SJSA1 (cell line): ENCODE data around the gene BBIP1. TPM values are rescaled to one million over a fixed set of nuclear protein-coding genes. Genes with fewer than 3 reads are reported as not detected.
"Not testable (repeated sequence)": the region's sequence is repeated elsewhere in the genome, so short reads cannot be mapped to it uniquely, and the experiment has no call there.

Experiments
- DNase-seq, 2 experiments: peaks; one replicate each; pipeline ENCODE4 v3.0.0-alpha.2; 2015 to 2020; ENCODE audit warnings: low spot score in 2 of 2, low read depth in 1 of 2
- H3K27ac ChIP-seq: fragments of 250-450 bp; sonication (Bioruptor Pico); 2 replicates; pipeline ENCODE4 v1.5.1; 2020; ENCODE audit warnings: mild to moderate bottlenecking, moderate library complexity
- H3K27me3 ChIP-seq: fragments of 250-450 bp; sonication (Bioruptor Pico); replicated peaks from 2 replicates; pipeline ENCODE4 v1.5.1; 2020; ENCODE audit warnings: mild to moderate bottlenecking, moderate library complexity
- H3K36me3 ChIP-seq: fragments of 250-450 bp; sonication (Bioruptor Pico); 2 replicates; pipeline ENCODE4 v1.5.1; 2020; ENCODE audit warnings: mild to moderate bottlenecking
- H3K4me1 ChIP-seq: fragments of 250-450 bp; sonication (Bioruptor Pico); replicated peaks from 2 replicates; pipeline ENCODE4 v1.6.1; 2021; ENCODE audit warnings: mild to moderate bottlenecking
- H3K4me3 ChIP-seq: fragments of 250-450 bp; sonication (Bioruptor Pico); 2 replicates; pipeline ENCODE4 v1.5.1; 2020; ENCODE audit warnings: mild to moderate bottlenecking
- H3K9me3 ChIP-seq: fragments of 250-450 bp; sonication (Bioruptor Pico); replicated peaks from 2 replicates; pipeline ENCODE4 v1.5.1; 2020; ENCODE audit warnings: mild to moderate bottlenecking
- total RNA-seq: library from RNA; depleted of rRNA; stranded (reverse); fragments of >200 nt; shearing (Covaris generic); gene quantifications from 2 replicates; pipeline ENCODE4 v1.2.3, GENCODE V29; 2014

BBIP1 gene
- total RNA-seq, 1 experiment from 2014 or later, result 33.6 TPM

DNA sequence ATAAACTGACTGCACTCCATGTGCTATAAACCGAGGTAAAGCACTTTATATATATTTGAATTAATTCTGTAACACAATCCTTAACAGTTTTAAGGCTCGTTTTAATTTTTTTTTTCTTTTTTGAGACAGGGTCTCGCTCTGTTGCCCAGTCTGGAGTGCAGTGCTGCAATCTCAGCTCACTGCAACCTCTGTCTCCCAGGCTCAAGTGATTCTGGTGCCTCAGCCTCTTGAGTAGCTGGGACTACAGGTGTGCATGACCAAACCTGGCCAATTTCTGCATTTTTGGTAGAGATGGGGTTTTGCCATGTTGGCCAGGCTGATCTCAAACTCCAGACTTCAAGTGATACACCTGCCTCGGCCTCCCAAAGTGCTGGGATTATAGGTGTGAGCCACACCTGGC is 3.4 kb downstream of the BBIP1 start:
- not testable (repeated sequence) for H3K9me3 ChIP-seq, H3K27me3 ChIP-seq, DNase-seq, H3K4me3 ChIP-seq, H3K36me3 ChIP-seq
- peak overlapping the region; percentile 100 for H3K27ac ChIP-seq
- H3K4me1 ChIP-seq, result peaks cover 47% of the 10 kb centered on the region

DNA sequence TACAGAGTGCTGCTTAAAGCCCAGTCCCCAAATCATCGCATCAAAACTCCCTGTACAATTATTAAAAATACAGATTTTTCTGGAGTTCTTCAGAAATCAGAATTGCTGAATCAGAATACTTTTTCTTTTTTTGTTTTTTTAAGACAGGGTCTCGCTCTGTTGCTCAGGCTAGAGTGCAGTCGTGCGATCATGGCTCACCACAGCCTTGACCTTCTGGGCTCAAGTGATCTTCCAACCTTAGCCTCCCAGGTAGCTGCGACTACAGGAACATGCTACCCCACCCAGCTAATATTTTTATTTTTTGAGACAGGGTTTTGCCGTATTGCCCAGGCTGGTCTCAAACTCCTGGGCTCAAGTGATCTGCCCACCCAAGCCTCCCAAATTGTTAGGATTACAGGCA is 3.9 kb downstream of the BBIP1 start:
- Histone ChIP-seq H3K4me3 (no peak overlapping the region), H3K36me3 (peaks cover 6% of the 10 kb centered on the region; the same call in 1 of the 2 replicates), H3K27me3 (no peaks in the 10 kb centered on the region), H3K9me3 (no peaks in the 10 kb centered on the region), H3K4me1 (peaks cover 44% of the 10 kb centered on the region), H3K27ac (no peak overlapping the region)
- DNase-seq, result no peak

GRCh38 chr10:110914431-110914830 is 4.5 kb downstream of the BBIP1 start:
- H3K27me3 ChIP-seq, result no peaks in the 10 kb centered on the region
- no peaks in the 10 kb centered on the region for H3K9me3 ChIP-seq
- DNase-seq, result no peak

DNA sequence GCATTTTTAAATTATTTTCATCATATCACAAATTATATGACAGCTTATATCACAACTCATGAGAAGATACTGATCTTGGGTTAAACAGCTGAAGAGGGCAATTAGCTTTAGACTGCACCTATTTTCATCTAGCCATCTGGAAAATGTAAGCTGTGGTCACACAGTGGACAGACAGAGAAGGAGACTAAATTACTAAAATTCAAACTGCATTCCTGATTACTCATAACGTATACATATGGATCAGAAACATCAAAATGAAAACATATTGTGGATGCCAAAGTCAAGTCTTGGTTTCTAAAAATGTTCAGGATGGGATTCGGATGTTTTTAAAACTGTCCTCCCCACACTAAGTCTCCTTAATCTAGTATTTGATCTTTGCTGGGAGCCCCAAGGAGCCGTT is 6.6 kb downstream of the BBIP1 start:
- H3K27ac ChIP-seq, result peak overlapping the region; percentile 44
- DNase-seq, result peak in 1 of 2 experiments; percentile 71
- H3K4me1 ChIP-seq, result peaks cover 37% of the 10 kb centered on the region
- H3K36me3 ChIP-seq, result 0 out of 2 replicates have a peak, but pooled peaks cover 3% of the 10 kb centered on the region
- H3K27me3 ChIP-seq, result no peaks in the 10 kb centered on the region
- H3K4me3 ChIP-seq, result no peak overlapping the region
- H3K9me3 ChIP-seq, result no peaks in the 10 kb centered on the region

More at GRCh38 chr10:110914431-110914830, 4.5 kb downstream of the BBIP1 start:
- no peak overlapping the region for H3K27ac ChIP-seq
- H3K4me1 ChIP-seq, result peaks cover 44% of the 10 kb centered on the region
- H3K4me3 ChIP-seq, result no peak overlapping the region
- peaks cover 6% of the 10 kb centered on the region; the same call in 1 of the 2 replicates for H3K36me3 ChIP-seq

DNA sequence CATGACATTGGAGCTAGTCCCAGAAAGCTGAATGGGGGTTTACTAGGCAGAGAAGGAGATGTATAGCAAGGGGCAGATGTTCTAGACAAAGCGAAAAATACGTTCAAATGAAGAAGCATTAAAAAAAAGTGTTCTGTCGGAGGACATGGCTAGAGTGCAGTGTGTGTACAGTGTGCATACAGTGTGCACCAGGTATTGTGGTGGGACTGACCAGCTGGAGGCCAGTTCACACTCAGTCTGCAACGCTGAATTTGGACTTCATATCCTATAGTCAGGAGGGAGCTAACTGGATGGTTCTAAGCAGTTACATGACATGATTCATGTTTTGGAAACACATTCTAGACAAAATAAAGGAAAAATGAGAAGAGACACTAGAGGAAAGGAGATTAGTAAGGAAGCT is 8.8 kb downstream of the BBIP1 start:
- Histone ChIP-seq H3K36me3 (0 out of 2 replicates have a peak, but pooled peaks cover 3% of the 10 kb centered on the region), H3K4me1 (peaks cover 19% of the 10 kb centered on the region), H3K4me3 (no peak overlapping the region), H3K27me3 (no peaks in the 10 kb centered on the region), H3K27ac (no peak overlapping the region), H3K9me3 (no peaks in the 10 kb centered on the region)
- no peak for DNase-seq

DNA sequence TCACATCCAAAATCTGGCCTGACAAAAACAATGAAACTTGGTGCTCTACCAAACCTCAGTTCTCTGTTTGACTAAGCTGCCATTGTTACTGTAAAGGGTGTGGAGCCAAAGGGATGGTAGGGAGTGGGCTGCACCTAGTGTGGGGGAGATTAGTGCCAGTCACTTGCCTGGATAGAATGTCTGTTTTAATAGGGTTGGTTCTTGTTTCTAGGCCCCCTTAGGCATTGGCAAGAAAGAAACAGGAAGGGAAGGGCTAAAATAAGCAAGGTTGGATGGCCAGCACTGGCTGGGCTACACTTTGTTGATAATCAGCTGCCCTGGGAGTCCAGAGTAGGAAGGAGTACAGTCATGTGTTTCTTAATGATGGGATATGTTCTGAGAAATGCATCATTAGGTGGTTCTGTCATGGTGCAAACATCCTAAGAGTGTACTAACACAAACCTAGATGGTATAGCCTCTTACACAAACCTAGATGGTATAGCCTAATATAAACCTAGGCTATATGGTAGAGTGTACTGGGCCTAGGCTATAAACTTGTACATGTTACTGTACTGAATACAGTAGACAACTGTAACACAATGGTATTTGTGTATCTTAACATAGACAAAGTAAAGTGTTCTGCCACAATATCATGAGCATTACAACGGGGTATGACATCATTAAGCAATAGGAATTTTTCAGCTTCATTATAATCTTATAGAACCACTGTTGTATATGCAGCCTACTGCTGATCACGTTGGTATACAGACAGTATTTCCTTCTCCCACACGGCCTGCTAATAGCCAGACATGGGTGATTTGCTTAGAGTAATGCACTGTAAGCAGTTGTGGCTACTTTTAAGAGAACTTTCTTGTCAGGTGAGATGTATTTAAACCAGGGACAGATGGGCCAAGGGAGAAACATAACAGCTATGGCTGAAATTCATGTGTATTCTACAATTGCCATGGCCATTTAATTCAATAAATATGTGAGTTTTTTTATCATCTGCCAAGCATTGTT is 15.4 kb downstream of the BBIP1 start:
- Histone ChIP-seq H3K36me3 (peaks cover 6% of the 10 kb centered on the region), H3K4me3 (no peak overlapping the region), H3K27me3 (no peaks in the 10 kb centered on the region), H3K9me3 (no peaks in the 10 kb centered on the region), H3K4me1 (peaks cover 9% of the 10 kb centered on the region; the same call in 1 of the 2 replicates), H3K27ac (no peak overlapping the region)
- DNase-seq, result no peak

DNA sequence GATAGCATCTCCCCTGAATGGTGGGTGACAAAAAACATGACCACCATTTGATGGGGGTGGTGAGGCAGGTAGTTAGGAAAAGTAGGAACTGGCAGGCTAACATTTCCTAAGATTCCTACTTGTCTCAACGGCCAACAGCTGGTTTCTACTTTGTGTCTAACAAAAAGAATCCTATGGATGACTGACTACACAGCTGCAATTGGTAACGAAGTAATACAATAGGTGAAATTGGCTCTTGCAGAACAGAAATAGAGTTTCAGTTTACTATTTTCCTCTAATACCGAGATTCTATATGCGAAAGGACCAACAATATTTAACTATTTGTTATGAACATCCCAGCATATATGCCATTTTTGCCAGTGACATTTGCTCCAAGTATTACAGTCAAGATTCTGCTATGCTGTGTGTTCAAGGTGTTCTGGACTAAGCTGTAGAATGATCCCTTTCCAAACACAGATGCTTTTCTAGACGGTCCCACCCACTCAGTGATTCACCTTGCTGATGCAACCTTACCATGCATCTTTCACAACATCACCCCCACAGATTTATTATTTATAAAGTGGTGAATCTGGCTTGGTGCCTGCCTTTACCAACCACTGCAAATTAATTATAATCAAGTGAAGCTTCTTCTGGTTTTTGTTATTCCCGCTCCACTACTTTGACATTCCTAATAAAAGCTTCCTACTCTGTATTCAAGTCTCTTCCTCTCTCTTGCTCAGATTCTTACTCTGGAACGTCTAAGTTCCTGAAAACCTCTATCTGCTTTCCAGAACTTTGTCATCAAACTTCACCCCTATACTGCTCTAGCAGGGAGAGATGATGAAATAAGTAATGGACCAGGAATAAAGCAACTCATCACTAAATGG is 16.8 kb downstream of the BBIP1 start:
- no peaks in the 10 kb centered on the region for H3K27me3 ChIP-seq

DNA sequence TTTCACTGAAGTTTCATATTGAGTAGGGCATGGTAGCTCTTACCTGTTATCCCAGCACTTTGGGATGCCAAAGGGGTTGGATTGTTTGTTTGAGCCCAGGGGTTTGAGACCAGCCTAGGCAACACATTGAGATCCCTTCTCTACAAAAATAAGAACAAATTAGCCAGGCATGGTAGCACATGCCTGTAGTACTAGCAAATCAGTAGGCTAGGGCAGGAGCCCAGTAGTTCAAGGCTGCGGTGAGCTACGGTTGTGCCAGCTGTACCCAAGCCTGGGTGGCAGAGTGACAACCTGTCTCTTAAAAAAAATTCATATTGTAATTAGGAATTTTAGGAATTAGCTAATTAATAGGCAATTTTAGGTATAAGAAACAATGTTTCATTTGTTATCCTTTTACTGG is 18.0 kb downstream of the BBIP1 start:
- DNase-seq, result no peak
- Histone ChIP-seq H3K27ac (no peak overlapping the region), H3K9me3 (no peaks in the 10 kb centered on the region), H3K4me3 (no peak overlapping the region), H3K36me3 (peaks cover 11% of the 10 kb centered on the region), H3K27me3 (no peaks in the 10 kb centered on the region), H3K4me1 (peaks cover 18% of the 10 kb centered on the region; the same call in 1 of the 2 replicates)

More for the DNA sequence above, 16.8 kb downstream of the BBIP1 start:
- no peak for DNase-seq
- peaks cover 8% of the 10 kb centered on the region for H3K36me3 ChIP-seq
- H3K4me1 ChIP-seq, result peaks cover 16% of the 10 kb centered on the region; the same call in 1 of the 2 replicates
- H3K27ac ChIP-seq, result no peak overlapping the region
- no peaks in the 10 kb centered on the region for H3K9me3 ChIP-seq
- H3K4me3 ChIP-seq, result no peak overlapping the region

DNA sequence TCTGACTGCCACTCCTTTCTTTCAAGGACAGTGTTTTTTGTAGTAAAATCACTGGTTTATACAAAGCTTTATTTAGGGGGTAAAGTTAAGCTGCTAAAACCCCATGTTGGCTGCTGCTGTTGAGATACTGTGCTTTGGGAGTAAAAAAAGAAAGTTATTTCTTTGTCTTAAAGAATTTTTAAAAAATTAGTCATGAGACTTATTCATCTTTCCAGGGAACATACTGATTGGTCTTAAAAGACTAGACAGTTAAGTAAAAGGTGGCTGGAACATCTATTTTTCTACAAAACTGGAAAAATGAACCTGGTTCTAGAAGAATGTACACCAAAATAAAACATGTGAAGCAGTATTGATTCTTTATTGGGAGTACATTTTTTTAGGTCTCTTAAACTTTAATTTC is 20.6 kb downstream of the BBIP1 start:
- no peak for DNase-seq
- H3K27ac ChIP-seq, result no peak overlapping the region
- H3K9me3 ChIP-seq, result no peaks in the 10 kb centered on the region
- peaks cover 11% of the 10 kb centered on the region for H3K36me3 ChIP-seq
- peaks cover 14% of the 10 kb centered on the region; the same call in 1 of the 2 replicates for H3K4me1 ChIP-seq
- no peaks in the 10 kb centered on the region for H3K27me3 ChIP-seq
- no peak overlapping the region for H3K4me3 ChIP-seq

- no peaks in the 10 kb centered on the region for H3K9me3 ChIP-seq
- no peak for DNase-seq
- H3K27me3 ChIP-seq, result no peaks in the 10 kb centered on the region
- H3K36me3 ChIP-seq, result peaks cover 11% of the 10 kb centered on the region
- H3K4me3 ChIP-seq, result no peak overlapping the region
- 0 out of 2 replicates have a peak, but pooled peaks cover 9% of the 10 kb centered on the region for H3K4me1 ChIP-seq
- no peak overlapping the region for H3K27ac ChIP-seq
Observed at GRCh38 chr10:110897184-110897583, 21.8 kb downstream of the BBIP1 start.

- H3K36me3 ChIP-seq, result peaks cover 6% of the 10 kb centered on the region; the same call in 1 of the 2 replicates
- H3K4me3 ChIP-seq, result no peak overlapping the region
- no peak overlapping the region for H3K27ac ChIP-seq
- DNase-seq, result peak in 1 of 2 experiments; percentile 47
- H3K9me3 ChIP-seq, result no peaks in the 10 kb centered on the region
- H3K4me1 ChIP-seq, result 0 out of 2 replicates have a peak, but pooled peaks cover 9% of the 10 kb centered on the region
- H3K27me3 ChIP-seq, result no peaks in the 10 kb centered on the region
Observed at GRCh38 chr10:110893559-110894179, 25.3 kb downstream of the BBIP1 start.

DNA sequence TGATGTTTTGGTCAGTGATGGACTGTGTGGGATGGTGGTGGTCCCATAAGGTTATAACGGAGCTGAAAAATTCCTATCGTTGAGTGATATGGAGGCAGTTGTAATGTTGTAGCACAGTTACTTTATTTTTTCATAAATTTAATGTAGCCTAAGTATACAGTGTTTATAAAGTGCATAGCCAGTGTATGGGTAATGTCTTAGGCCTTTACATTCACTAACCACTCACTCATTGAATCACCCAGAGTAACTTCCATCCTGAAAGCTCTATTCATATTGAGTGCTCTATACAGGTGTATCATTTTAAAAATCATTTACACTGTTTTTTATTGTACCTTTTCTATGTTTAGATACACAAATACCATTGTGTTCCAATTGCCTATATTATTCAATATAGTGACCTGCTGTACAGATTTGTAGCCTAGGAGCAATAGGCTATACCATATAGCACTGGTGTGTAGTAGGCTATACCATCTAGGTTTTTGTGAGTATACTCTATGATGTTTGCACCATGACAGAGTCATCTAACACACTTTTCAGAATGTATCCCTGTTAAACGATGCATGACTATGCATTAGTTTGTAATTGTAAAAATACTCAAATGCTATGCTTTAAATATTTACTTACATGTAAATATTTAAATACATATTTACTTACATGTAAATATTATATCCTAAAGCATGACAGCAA is 26.2 kb downstream of the BBIP1 start:
- Histone ChIP-seq H3K36me3 (peaks cover 6% of the 10 kb centered on the region; the same call in 1 of the 2 replicates), H3K27ac (no peak overlapping the region), H3K4me1 (0 out of 2 replicates have a peak, but pooled peaks cover 4% of the 10 kb centered on the region), H3K9me3 (no peaks in the 10 kb centered on the region), H3K4me3 (no peak overlapping the region), H3K27me3 (no peaks in the 10 kb centered on the region)
- no peak for DNase-seq

DNA sequence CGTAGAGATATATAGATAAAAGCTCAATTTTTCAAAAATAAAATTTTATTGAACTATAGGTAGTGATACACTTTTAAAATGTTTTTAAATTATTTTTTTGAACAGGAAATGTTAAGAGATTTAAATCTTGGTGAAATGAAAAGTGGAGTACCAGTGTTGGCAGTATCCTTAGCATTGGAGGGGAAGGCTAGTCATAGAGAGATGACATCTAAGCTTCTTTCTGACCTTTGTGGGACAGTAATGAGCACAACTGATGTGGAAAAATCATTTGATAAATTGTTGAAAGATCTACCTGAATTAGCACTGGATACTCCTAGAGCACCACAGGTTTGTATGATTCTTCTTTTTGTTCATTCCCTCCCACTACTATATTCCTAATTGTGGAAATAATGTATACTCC is 31.4 kb downstream of the BBIP1 start:
- Histone ChIP-seq H3K4me1 (no peaks in the 10 kb centered on the region), H3K9me3 (no peaks in the 10 kb centered on the region), H3K36me3 (peaks cover 13% of the 10 kb centered on the region), H3K27me3 (no peaks in the 10 kb centered on the region), H3K4me3 (no peak overlapping the region), H3K27ac (no peak overlapping the region)
- no peak for DNase-seq
